OCI-LY7 (cell line): ENCODE data around the gene SMPD3. TPM values are rescaled to one million over a fixed set of nuclear protein-coding genes. Genes with fewer than 3 reads are reported as not detected.

Source experiments
- BruUV-seq: library from RNA; stranded (reverse); fragments of 400-500 nt; replicated peaks from 2 replicates; lab custom pipeline; 2021; lab: Mats Ljungman, UMichigan
- CTCF ChIA-PET: fragments of 300-600 bp; sonication (Branson Sonifier 250); formaldehyde crosslinking; loops from one replicate; lab custom pipeline; 2022; ENCODE audit warnings: antibody characterized with exemption; ENCODE audit not compliant: unreplicated experiment; lab: Charles Lee
- POLR2A ChIA-PET: fragments of 300-600 bp; sonication (Branson Sonifier 250); formaldehyde crosslinking; loops from one replicate; lab custom pipeline; 2022; ENCODE audit warnings: antibody characterized with exemption; lab: Charles Lee
- DNase-seq: peaks from one replicate; pipeline ENCODE4 v3.0.0-alpha.2; 2015; ENCODE audit warnings: low spot score
- H2AFZ ChIP-seq: fragments of 200-600 bp; sonication (generic), shearing (Covaris generic); 2 replicates; pipeline ENCODE4 v1.6.1; 2014; ENCODE audit warnings: mild to moderate bottlenecking, antibody characterized with exemption, low read length, moderate library complexity
- H3K27ac ChIP-seq: fragments of 200-600 bp; sonication (generic); 2 replicates; pipeline ENCODE4 v1.5.1; 2014; ENCODE audit warnings: mixed run types, low read depth, mild to moderate bottlenecking, moderate library complexity, low read length, inconsistent platforms; ENCODE audit not compliant: poor library complexity, severe bottlenecking
- H3K36me3 ChIP-seq: fragments of 200-600 bp; sonication (generic); 2 replicates; pipeline ENCODE4 v1.6.1; 2014; ENCODE audit warnings: mild to moderate bottlenecking, antibody characterized with exemption, low read length, moderate library complexity, mixed read lengths; ENCODE audit not compliant: insufficient read depth
- H3K4me1 ChIP-seq: fragments of 200-600 bp; sonication (generic); 2 replicates; pipeline ENCODE4 v1.5.1; 2014; ENCODE audit warnings: mild to moderate bottlenecking, low read length; ENCODE audit not compliant: insufficient read depth, poor library complexity, severe bottlenecking
- H3K4me2 ChIP-seq: fragments of 200-600 bp; sonication (generic); 2 replicates; pipeline ENCODE4 v1.6.1; 2014; ENCODE audit warnings: mild to moderate bottlenecking, low read length
- H3K4me3 ChIP-seq: fragments of 200-600 bp; sonication (generic); 2 replicates; pipeline ENCODE4 v1.5.1; 2014; ENCODE audit warnings: mild to moderate bottlenecking, low read depth, low read length; ENCODE audit not compliant: poor library complexity, severe bottlenecking
- H3K79me2 ChIP-seq: fragments of 200-600 bp; sonication (generic); 2 replicates; pipeline ENCODE4 v1.6.1; 2016; ENCODE audit warnings: low read depth, mild to moderate bottlenecking, low read length, moderate library complexity, mixed read lengths; ENCODE audit not compliant: insufficient read depth
- H3K9me2 ChIP-seq: fragments of 200-600 bp; sonication (generic); 2 replicates; pipeline ENCODE4 v1.6.1; 2016; ENCODE audit warnings: mild to moderate bottlenecking, low read length, mixed read lengths; ENCODE audit not compliant: insufficient read depth
- H3K9me3 ChIP-seq: fragments of 200-600 bp; sonication (generic); 2 replicates; pipeline ENCODE4 v1.6.1; 2014; ENCODE audit warnings: mild to moderate bottlenecking, mixed run types, low read length, mixed read lengths
- H4K20me1 ChIP-seq: fragments of 200-600 bp; sonication (generic); 2 replicates; pipeline ENCODE4 v1.6.1; 2014; ENCODE audit warnings: mild to moderate bottlenecking, antibody characterized with exemption, low read length, moderate library complexity, mixed read lengths; ENCODE audit not compliant: insufficient read depth
- EZH2phosphoT487 ChIP-seq: fragments of 200-600 bp; sonication (generic); IDR thresholded peaks from 2 replicates; pipeline ENCODE4 v1.6.1; 2018; ENCODE audit warnings: low read depth, borderline replicate concordance, mild to moderate bottlenecking, mixed run types, antibody characterized with exemption, low read length, moderate library complexity, mixed read lengths
- intact Hi-C: fragments of 100-400 bp; cut with micrococcal nuclease; formaldehyde crosslinking; loops from one replicate; pipeline ENCODE4 v1.10.0; 2022; ENCODE audit not compliant: unreplicated experiment
- total RNA-seq, 2 experiments: library from RNA; depleted of rRNA in 1 of 2; stranded (reverse); fragments of >200 nt in 1 of 2; shearing (Covaris generic) in 1 of 2; gene quantifications; 2 replicates each; pipeline ENCODE4 v1.2.3, GENCODE V29; 2014 to 2022
- TF ChIP-seq, protein P1 (sequence below): fragments of 200-600 bp; sonication (generic); conservative IDR thresholded peaks from 2 replicates; pipeline ENCODE4 v1.5.1; 2014; ENCODE audit warnings: mild to moderate bottlenecking, antibody characterized with exemption, low read length, moderate library complexity, mixed read lengths

Gene SMPD3
- total RNA-seq, 2 experiments from 2014 or later: 0.16 to 0.51 TPM

DNA sequence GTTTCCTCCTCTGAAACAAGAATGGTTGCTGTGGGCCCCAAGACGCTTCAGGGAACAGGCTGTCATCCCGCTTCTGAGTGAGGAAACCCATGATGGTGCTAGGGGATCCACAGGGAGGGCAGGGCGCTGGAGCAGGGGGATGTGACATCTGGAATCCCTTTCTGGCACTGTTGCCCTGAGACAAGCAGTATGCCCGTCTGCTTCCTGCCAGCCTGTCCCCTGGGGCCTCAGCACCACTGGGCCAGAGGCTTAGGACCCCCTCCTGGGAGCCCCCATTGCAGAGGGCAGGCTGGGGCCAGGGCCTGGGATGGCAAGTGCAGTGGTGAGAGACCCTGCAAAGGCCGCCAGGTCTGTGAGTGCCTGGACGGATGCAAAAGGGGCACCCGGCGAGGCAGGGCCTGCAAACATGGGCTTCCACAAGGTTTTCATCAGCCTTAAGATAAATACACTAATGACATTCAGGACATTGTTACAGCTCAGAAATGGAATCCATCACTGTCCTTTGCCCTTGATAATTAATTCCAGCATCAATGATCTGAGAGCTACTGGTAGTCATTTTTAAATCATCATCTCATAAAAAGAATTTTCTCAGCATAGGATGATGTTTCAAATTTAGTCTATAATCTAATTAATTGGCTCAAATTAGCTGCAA lies 85.9 kb downstream of the SMPD3 start:
- Histone ChIP-seq H3K4me3 (no peak overlapping the region), H3K4me2 (no peak overlapping the region), H2AFZ (no peak overlapping the region), H3K9me2 (no peaks in the 10 kb centered on the region), H3K9me3 (no peaks in the 10 kb centered on the region), H3K79me2 (no peaks in the 10 kb centered on the region), H3K36me3 (peaks cover 28% of the 10 kb centered on the region), H3K4me1 (no peaks in the 10 kb centered on the region), H3K27ac (no peak overlapping the region), H4K20me1 (no peaks in the 10 kb centered on the region)
- ChIA-PET POLR2A (interaction anchor here (0.6 kb wide), 2 partner anchors 139 to 241 kb away, joined by 6 to 7 read pairs; no protein-coding TSS in a partner anchor), CTCF (no interaction called here)
- BruUV-seq: no TSS peak
- no peak for TF ChIP-seq EZH2phosphoT487
- TF ChIP-seq, protein P1, sequence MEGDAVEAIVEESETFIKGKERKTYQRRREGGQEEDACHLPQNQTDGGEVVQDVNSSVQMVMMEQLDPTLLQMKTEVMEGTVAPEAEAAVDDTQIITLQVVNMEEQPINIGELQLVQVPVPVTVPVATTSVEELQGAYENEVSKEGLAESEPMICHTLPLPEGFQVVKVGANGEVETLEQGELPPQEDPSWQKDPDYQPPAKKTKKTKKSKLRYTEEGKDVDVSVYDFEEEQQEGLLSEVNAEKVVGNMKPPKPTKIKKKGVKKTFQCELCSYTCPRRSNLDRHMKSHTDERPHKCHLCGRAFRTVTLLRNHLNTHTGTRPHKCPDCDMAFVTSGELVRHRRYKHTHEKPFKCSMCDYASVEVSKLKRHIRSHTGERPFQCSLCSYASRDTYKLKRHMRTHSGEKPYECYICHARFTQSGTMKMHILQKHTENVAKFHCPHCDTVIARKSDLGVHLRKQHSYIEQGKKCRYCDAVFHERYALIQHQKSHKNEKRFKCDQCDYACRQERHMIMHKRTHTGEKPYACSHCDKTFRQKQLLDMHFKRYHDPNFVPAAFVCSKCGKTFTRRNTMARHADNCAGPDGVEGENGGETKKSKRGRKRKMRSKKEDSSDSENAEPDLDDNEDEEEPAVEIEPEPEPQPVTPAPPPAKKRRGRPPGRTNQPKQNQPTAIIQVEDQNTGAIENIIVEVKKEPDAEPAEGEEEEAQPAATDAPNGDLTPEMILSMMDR: no peak
- DNase-seq: no peak
- intact Hi-C loops: no loop called here

DNA sequence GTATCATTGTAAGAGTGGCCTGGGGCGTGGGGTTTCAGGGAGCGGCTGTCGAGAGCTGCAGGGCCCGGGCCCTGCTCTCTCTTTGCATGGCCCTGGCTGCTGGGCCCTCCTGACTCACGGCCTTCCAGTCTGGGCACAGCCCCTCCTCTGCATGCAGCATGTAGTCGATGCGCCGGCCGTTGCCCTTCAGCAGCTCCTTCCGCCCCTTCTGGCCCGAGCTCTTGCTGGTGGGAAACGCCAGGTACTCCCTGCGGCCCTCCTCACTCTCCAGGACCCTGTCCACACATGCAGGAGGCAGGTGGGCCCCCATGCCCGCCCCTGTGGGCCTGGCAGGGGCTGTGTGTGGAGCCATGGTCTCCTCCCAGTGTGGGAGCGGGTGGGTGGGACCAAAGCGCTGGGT lies 86.8 kb downstream of the SMPD3 start:
- H3K79me2 ChIP-seq: no peaks in the 10 kb centered on the region
- POLR2A ChIA-PET: no interaction called here
- no peak for DNase-seq

DNA sequence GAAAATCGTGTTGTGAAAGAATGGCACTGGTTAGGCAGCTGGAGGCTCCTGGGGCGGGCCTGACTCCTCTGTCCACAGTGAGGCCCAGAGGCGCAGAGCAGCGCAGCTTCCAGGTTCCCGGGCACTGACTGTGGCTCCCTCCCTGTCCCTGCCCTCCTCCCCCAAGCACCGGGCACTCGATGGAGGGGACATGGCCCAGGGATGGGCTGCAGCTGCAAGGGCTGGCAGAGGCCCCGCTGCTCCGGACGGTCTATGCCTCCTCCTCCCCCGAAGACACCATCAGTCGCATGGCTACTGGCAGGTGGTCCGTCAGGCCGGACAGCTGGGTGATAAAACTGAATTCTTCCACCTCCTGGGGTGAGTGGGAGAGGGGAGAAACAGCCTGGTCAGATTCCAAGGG lies 87.4 kb downstream of the SMPD3 start:
- DNase-seq: no peak
- no peak overlapping the region for H2AFZ ChIP-seq
- intact Hi-C loops: no loop called here
- peaks cover 42% of the 10 kb centered on the region for H3K36me3 ChIP-seq
- BruUV-seq: no TSS peak
- H3K9me3 ChIP-seq: no peaks in the 10 kb centered on the region
- CTCF ChIA-PET: no interaction called here
- no peak overlapping the region for H3K4me3 ChIP-seq
- H4K20me1 ChIP-seq: no peaks in the 10 kb centered on the region
- POLR2A ChIA-PET: no interaction called here
- H3K79me2 ChIP-seq: no peaks in the 10 kb centered on the region
- H3K4me2 ChIP-seq: no peak overlapping the region
- peaks cover 7% of the 10 kb centered on the region for H3K4me1 ChIP-seq
- TF ChIP-seq EZH2phosphoT487: no peak
- TF ChIP-seq, protein P1: no peak
- no peak overlapping the region for H3K27ac ChIP-seq
- no peaks in the 10 kb centered on the region for H3K9me2 ChIP-seq

More for the DNA sequence above, 86.8 kb downstream of the SMPD3 start:
- intact Hi-C loops: no loop called here
- H3K9me2 ChIP-seq: no peaks in the 10 kb centered on the region
- H3K4me3 ChIP-seq: no peak overlapping the region
- peaks cover 37% of the 10 kb centered on the region for H3K36me3 ChIP-seq
- H4K20me1 ChIP-seq: no peaks in the 10 kb centered on the region
- H3K9me3 ChIP-seq: no peaks in the 10 kb centered on the region
- no peak for TF ChIP-seq EZH2phosphoT487
- TF ChIP-seq, protein P1: no peak
- no TSS peak for BruUV-seq
- H2AFZ ChIP-seq: no peak overlapping the region
- H3K4me2 ChIP-seq: no peak overlapping the region
- H3K4me1 ChIP-seq: peaks cover 1% of the 10 kb centered on the region
- H3K27ac ChIP-seq: no peak overlapping the region
- CTCF ChIA-PET: no interaction called here
